ENCODE results near the gene NTM. TPM values are rescaled to one million over a fixed set of nuclear protein-coding genes. Genes with fewer than 3 reads are reported as not detected.

Gene NTM
- total and polyA plus RNA-seq, 7 donors, result 0.07 to 1.1 (median 0.22) TPM; not detected in 2

- WGBS, 3 donors, result 90 to 94% (median 90%) methylated on average over 3 of the region's 3 CpGs
- Histone ChIP-seq H3K9me3 (no peaks in the 10 kb centered on the region), H3K4me3 (no peak overlapping the region), H3K36me3 (ENCODE audit: insufficient read depth in 1 of 2, low read depth in 1 of 2) (no peaks in the 10 kb centered on the region), H3K27me3 (ENCODE audit: insufficient read depth in 3 of 3, low read length in 2 of 3) (no peaks in the 10 kb centered on the region), H3K4me1 (no peaks in the 10 kb centered on the region), H3K27ac (no peak overlapping the region)
- no peak for TF ChIP-seq CTCF (IDR thresholded peaks at IDR 0.05)
- ATAC-seq, result no peak
- intact Hi-C loops (cut with DNase I), result no loop called here
- DNase-seq, result no peak
Measured at GRCh38 chr11:132158091-132158490, 787.7 kb downstream of the NTM start.

GRCh38 chr11:132158696-132159095 is 788.3 kb downstream of the NTM start:
- intact Hi-C loops (cut with DNase I), result no loop called here
- no peak for DNase-seq
- no peak for TF ChIP-seq CTCF (IDR thresholded peaks at IDR 0.05)
- Histone ChIP-seq H3K27ac (no peak overlapping the region), H3K4me3 (no peak overlapping the region), H3K4me1 (no peaks in the 10 kb centered on the region), H3K27me3 (ENCODE audit: insufficient read depth in 3 of 3, low read length in 2 of 3) (no peaks in the 10 kb centered on the region), H3K36me3 (ENCODE audit: insufficient read depth in 1 of 2, low read depth in 1 of 2) (no peaks in the 10 kb centered on the region), H3K9me3 (no peaks in the 10 kb centered on the region)
- ATAC-seq, result no peak
- 88 to 97% (median 91%) methylated on average over 2 of the region's 2 CpGs for WGBS, 3 donors

- H3K27ac ChIP-seq, result no peak overlapping the region
- DNase-seq, result no peak
- H3K36me3 ChIP-seq (ENCODE audit: insufficient read depth in 1 of 2, low read depth in 1 of 2), result no peaks in the 10 kb centered on the region
- no peak overlapping the region for H3K4me3 ChIP-seq
- intact Hi-C loops (cut with DNase I), result no loop called here
- 55 to 66% (median 60%) methylated on average over 26 of the region's 26 CpGs for WGBS, 3 donors
- no peak for TF ChIP-seq CTCF (IDR thresholded peaks at IDR 0.05)
- H3K27me3 ChIP-seq (ENCODE audit: insufficient read depth in 3 of 3, low read length in 2 of 3), result no peaks in the 10 kb centered on the region
- no peaks in the 10 kb centered on the region for H3K4me1 ChIP-seq
- ATAC-seq, result no peak
- H3K9me3 ChIP-seq, result no peaks in the 10 kb centered on the region
Measured at GRCh38 chr11:132161403-132162078, 791.1 kb downstream of the NTM start.

- H3K4me3 ChIP-seq, result no peak overlapping the region
- no peaks in the 10 kb centered on the region for H3K27me3 ChIP-seq (ENCODE audit: insufficient read depth in 3 of 3, low read length in 2 of 3)
- no peaks in the 10 kb centered on the region for H3K9me3 ChIP-seq
- intact Hi-C loops (cut with DNase I), result no loop called here
- 53 to 60% (median 54%) methylated on average over 3 of the region's 3 CpGs for WGBS, 3 donors
- no peaks in the 10 kb centered on the region for H3K36me3 ChIP-seq (ENCODE audit: insufficient read depth in 1 of 2, low read depth in 1 of 2)
- DNase-seq, result no peak
- no peaks in the 10 kb centered on the region for H3K4me1 ChIP-seq
- ATAC-seq, result no peak
- no peak for TF ChIP-seq CTCF (IDR thresholded peaks at IDR 0.05)
- H3K27ac ChIP-seq, result no peak overlapping the region
Measured at GRCh38 chr11:132168344-132168981, 798.0 kb downstream of the NTM start.

All from psoas muscle (tissue), 8 donors.